ENCODE data around the gene IGSF6. TPM values are rescaled to one million over a fixed set of nuclear protein-coding genes. Genes with fewer than 3 reads are reported as not detected.

Gene IGSF6
- total RNA-seq, 1 donor from 2014 or later = 0.26 TPM

GRCh38 chr16:21628121-21628726, 24.2 kb downstream of the IGSF6 start:
- FAIRE-seq (no peak), DNase-seq (ENCODE audit: low read depth) (no peak)
- TF ChIP-seq, protein P1, sequence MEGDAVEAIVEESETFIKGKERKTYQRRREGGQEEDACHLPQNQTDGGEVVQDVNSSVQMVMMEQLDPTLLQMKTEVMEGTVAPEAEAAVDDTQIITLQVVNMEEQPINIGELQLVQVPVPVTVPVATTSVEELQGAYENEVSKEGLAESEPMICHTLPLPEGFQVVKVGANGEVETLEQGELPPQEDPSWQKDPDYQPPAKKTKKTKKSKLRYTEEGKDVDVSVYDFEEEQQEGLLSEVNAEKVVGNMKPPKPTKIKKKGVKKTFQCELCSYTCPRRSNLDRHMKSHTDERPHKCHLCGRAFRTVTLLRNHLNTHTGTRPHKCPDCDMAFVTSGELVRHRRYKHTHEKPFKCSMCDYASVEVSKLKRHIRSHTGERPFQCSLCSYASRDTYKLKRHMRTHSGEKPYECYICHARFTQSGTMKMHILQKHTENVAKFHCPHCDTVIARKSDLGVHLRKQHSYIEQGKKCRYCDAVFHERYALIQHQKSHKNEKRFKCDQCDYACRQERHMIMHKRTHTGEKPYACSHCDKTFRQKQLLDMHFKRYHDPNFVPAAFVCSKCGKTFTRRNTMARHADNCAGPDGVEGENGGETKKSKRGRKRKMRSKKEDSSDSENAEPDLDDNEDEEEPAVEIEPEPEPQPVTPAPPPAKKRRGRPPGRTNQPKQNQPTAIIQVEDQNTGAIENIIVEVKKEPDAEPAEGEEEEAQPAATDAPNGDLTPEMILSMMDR (IDR thresholded peaks at IDR 0.05; ENCODE audit: insufficient read depth, low read length, severe bottlenecking) = no peak
- H3K27me3 ChIP-seq (ENCODE audit: control insufficient read depth, insufficient read depth, low read length) = no peaks in the 10 kb centered on the region
- no peak overlapping the region for H3K4me3 ChIP-seq (ENCODE audit: low read depth, low read length)
- peaks cover 4% of the 10 kb centered on the region for H3K36me3 ChIP-seq (ENCODE audit: control insufficient read depth, insufficient read depth, low read length)

- Histone ChIP-seq H3K4me3 (ENCODE audit: low read depth, low read length) (no peak overlapping the region), H3K27me3 (ENCODE audit: control insufficient read depth, insufficient read depth, low read length) (no peaks in the 10 kb centered on the region), H3K36me3 (ENCODE audit: control insufficient read depth, insufficient read depth, low read length) (peaks cover 4% of the 10 kb centered on the region)
- FAIRE-seq (peak; percentile 60), DNase-seq (ENCODE audit: low read depth) (peak; percentile 95)
- TF ChIP-seq, protein P1 (IDR thresholded peaks at IDR 0.05; ENCODE audit: insufficient read depth, low read length, severe bottlenecking) = no peak
Measured at GRCh38 chr16:21626659-21627277, 25.6 kb downstream of the IGSF6 start.

GRCh38 chr16:21625026-21625425, 27.4 kb downstream of the IGSF6 start:
- H3K36me3 ChIP-seq (ENCODE audit: control insufficient read depth, insufficient read depth, low read length) = peaks cover 4% of the 10 kb centered on the region
- no peaks in the 10 kb centered on the region for H3K27me3 ChIP-seq (ENCODE audit: control insufficient read depth, insufficient read depth, low read length)
- DNase-seq (ENCODE audit: low read depth) = no peak
- FAIRE-seq = no peak
- no peak overlapping the region for H3K4me3 ChIP-seq (ENCODE audit: low read depth, low read length)
- TF ChIP-seq, protein P1 (IDR thresholded peaks at IDR 0.05; ENCODE audit: insufficient read depth, low read length, severe bottlenecking) = no peak

DNA sequence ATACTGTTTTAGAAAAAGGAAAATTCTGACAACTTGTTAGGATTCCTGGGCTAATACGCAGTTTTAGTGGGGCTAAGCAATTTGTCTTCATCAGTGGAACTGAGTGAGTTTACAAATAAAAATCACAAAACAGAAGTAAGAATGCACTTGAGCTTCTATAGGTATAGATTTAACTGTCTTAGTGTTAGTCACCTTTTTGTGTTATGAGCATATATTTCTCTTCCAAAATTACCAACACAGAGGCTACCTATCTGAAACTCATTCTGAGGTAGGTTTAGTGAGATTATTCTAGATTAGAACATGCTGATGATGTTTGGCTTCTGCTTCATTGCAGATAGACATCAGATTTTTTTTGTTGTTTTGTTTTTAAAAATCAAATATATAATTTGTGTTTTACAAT, 29.9 kb downstream of the IGSF6 start:
- TF ChIP-seq, protein P1 (IDR thresholded peaks at IDR 0.05; ENCODE audit: insufficient read depth, low read length, severe bottlenecking) = no peak
- H3K4me3 ChIP-seq (ENCODE audit: low read depth, low read length) = no peak overlapping the region
- no peaks in the 10 kb centered on the region for H3K27me3 ChIP-seq (ENCODE audit: control insufficient read depth, insufficient read depth, low read length)
- DNase-seq (ENCODE audit: low read depth) (no peak), FAIRE-seq (no peak)
- H3K36me3 ChIP-seq (ENCODE audit: control insufficient read depth, insufficient read depth, low read length) = peaks cover 4% of the 10 kb centered on the region

DNA sequence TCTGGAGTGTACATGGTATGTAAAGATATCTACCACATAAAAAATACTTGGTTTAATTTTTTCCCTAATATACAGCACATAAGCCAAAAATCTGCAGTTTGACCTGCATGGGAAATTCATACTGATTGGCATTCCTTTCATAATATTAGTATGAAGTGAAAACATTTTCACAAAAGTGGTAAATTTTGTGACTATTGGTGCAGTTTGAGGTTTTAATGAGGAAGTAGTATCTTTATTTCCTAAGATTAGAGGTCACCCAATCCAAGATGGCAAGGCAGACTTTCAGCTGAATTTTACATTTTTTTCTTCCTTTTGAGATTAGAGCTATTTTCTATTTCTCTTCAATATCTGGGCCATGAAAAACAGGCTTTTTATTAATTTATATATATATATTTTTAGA, 31.8 kb downstream of the IGSF6 start:
- FAIRE-seq = no peak
- TF ChIP-seq, protein P1 (IDR thresholded peaks at IDR 0.05; ENCODE audit: insufficient read depth, low read length, severe bottlenecking) = no peak
- peaks cover 6% of the 10 kb centered on the region for H3K36me3 ChIP-seq (ENCODE audit: control insufficient read depth, insufficient read depth, low read length)

More for the DNA sequence above, 31.8 kb downstream of the IGSF6 start:
- no peak for DNase-seq (ENCODE audit: low read depth)
- no peak overlapping the region for H3K4me3 ChIP-seq (ENCODE audit: low read depth, low read length)
- no peaks in the 10 kb centered on the region for H3K27me3 ChIP-seq (ENCODE audit: control insufficient read depth, insufficient read depth, low read length)

All from bronchial epithelial cell (primary cell).